Measurements from ENCODE around the gene ITGA7. TPM values are rescaled to one million over a fixed set of nuclear protein-coding genes. Genes with fewer than 3 reads are reported as not detected.

ITGA7 gene
- total RNA-seq, 1 experiment from 2014 or later, result 2.1 TPM

DNA sequence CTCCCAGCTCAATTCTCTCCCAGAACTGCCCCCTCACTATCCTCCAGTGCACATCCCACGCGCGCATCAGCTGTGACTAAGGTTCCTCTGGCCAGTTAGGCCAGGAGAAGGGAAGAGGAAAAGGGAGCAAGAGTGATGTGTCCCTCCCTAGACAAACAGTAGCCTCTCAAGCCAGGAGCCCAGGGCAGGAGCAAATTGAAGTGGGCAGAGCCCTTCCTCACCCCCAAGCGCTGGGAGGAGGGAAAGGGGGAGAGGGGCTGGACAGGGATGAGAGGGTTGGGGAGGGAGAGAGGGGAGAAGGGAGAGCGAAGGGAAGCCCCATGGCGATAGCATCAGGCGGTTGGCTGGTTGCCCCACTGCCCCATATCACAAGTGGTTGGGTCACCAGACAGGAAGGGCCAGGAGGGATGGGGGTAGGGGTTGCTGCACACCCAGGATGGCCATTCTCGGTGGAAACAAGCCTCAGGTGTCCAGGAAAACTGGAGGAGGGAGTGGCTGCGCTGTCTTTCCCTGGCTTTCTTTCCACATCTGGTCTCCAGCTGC lies 20.0 kb upstream of the ITGA7 start:
- ChIA-PET CTCF (interaction anchor here (0.7 kb wide), 2 partner anchors 28 to 138 kb away, joined by 3 to 5 read pairs; no protein-coding TSS in a partner anchor), POLR2A (interaction anchor here (1.5 to 2.4 kb wide), 2 partner anchors 11 to 205 kb away, joined by 5 to 11 read pairs; partner anchors contain the start of gene BLOC1S1)
- Mint-ChIP-seq H3K27me3 (ENCODE audit: insufficient read depth, unreplicated experiment) (no peaks in the 10 kb centered on the region), H3K36me3 (ENCODE audit: insufficient read depth, unreplicated experiment) (peaks cover 48% of the 10 kb centered on the region), H3K4me1 (ENCODE audit: insufficient read depth, unreplicated experiment) (peaks cover 22% of the 10 kb centered on the region), H3K9me3 (ENCODE audit: unreplicated experiment) (no peaks in the 10 kb centered on the region), H3K27ac (ENCODE audit: low read depth, unreplicated experiment) (peak overlapping the region; percentile 66), H3K4me3 (ENCODE audit: unreplicated experiment) (peak overlapping the region; percentile 76)
- no peak for TF ChIP-seq CTCF (IDR thresholded peaks at IDR 0.05; ENCODE audit: unreplicated experiment)
- intact Hi-C loops (cut with micrococcal nuclease), result loop anchor here (2.0 kb wide), 1 partner anchor 47 kb away; a partner anchor contains a TSS
- DNase-seq (ENCODE audit: unreplicated experiment), result peak; percentile 43
- BruUV-seq (replicated peaks), result no TSS peak

DNA sequence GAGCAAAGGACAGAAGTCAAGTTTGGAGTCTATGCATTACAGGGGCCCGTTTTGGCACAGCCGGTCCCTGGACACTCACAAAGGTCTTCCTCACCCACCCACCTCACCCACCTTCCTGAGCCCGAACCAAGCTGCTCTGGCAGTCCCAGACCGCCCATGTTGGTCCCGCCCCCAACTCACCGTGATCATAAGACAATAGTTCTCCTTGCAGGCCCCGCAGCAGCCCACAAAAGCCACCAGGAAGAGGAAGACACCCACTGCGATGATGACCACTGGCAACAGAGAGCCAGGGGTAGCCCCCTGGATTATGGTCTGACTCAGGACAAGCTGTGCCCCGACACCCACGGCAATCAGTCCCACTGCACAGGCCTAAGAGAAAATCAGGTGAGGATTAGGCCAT lies 19.3 kb upstream of the ITGA7 start:
- no peak for DNase-seq (ENCODE audit: unreplicated experiment)
- CTCF ChIA-PET, result interaction anchor here (0.7 kb wide), 1 partner anchor 28 kb away, joined by 5 read pairs; no protein-coding TSS in a partner anchor
- Mint-ChIP-seq H3K9me3 (ENCODE audit: unreplicated experiment) (no peaks in the 10 kb centered on the region), H3K4me1 (ENCODE audit: insufficient read depth, unreplicated experiment) (peaks cover 22% of the 10 kb centered on the region), H3K27ac (ENCODE audit: low read depth, unreplicated experiment) (peak overlapping the region; percentile 66), H3K36me3 (ENCODE audit: insufficient read depth, unreplicated experiment) (peaks cover 42% of the 10 kb centered on the region), H3K4me3 (ENCODE audit: unreplicated experiment) (peak overlapping the region; percentile 76), H3K27me3 (ENCODE audit: insufficient read depth, unreplicated experiment) (no peaks in the 10 kb centered on the region)
- no TSS peak for BruUV-seq (replicated peaks)
- POLR2A ChIA-PET, result interaction anchor here (0.5 to 1.5 kb wide), 2 partner anchors 10 to 93 kb away, joined by 3 to 5 read pairs; partner anchors contain the start of gene BLOC1S1
- TF ChIP-seq CTCF (IDR thresholded peaks at IDR 0.05; ENCODE audit: unreplicated experiment), result no peak
- intact Hi-C loops (cut with micrococcal nuclease), result no loop called here

- POLR2A ChIA-PET, result interaction anchor here (1.3 kb wide), 1 partner anchor 208 kb away, joined by 3 read pairs; no protein-coding TSS in a partner anchor
- H3K9me3 Mint-ChIP-seq (ENCODE audit: unreplicated experiment), result no peaks in the 10 kb centered on the region
- BruUV-seq (replicated peaks), result no TSS peak
- H3K27ac Mint-ChIP-seq (ENCODE audit: low read depth, unreplicated experiment), result no peak overlapping the region
- CTCF ChIA-PET, result interaction anchor here (0.6 to 1.8 kb wide), 3 partner anchors 9 to 1326 kb away, joined by 3 to 10 read pairs (median 5); no protein-coding TSS in a partner anchor
- H3K27me3 Mint-ChIP-seq (ENCODE audit: insufficient read depth, unreplicated experiment), result no peaks in the 10 kb centered on the region
- peak overlapping the region; percentile 23 for H3K4me3 Mint-ChIP-seq (ENCODE audit: unreplicated experiment)
- no peak for DNase-seq (ENCODE audit: unreplicated experiment)
- no peak for TF ChIP-seq CTCF (IDR thresholded peaks at IDR 0.05; ENCODE audit: unreplicated experiment)
- peaks cover 42% of the 10 kb centered on the region for H3K36me3 Mint-ChIP-seq (ENCODE audit: insufficient read depth, unreplicated experiment)
- peaks cover 20% of the 10 kb centered on the region for H3K4me1 Mint-ChIP-seq (ENCODE audit: insufficient read depth, unreplicated experiment)
- intact Hi-C loops (cut with micrococcal nuclease), result no loop called here
Observed at GRCh38 chr12:55725556-55725955, 17.9 kb upstream of the ITGA7 start.

DNA sequence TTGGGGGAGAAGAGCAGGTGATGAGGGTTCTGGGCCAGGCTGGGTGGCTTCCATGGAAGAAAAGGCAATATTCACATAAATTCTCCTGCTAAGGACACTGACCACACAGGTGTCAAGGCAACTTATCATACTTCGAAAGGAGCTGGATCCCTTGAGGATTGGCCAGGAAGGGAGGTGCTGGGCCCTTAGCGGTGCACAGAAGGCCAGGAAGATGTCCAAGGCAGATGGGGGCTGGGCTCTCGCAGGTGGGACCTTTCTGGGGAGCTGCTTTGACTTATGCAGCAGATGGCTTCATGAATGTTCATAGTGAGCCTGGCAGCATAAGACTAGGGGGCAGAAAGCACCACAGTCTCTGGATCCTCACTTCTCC lies 17.2 kb upstream of the ITGA7 start:
- Mint-ChIP-seq H3K9me3 (ENCODE audit: unreplicated experiment) (no peaks in the 10 kb centered on the region), H3K27ac (ENCODE audit: low read depth, unreplicated experiment) (no peak overlapping the region), H3K27me3 (ENCODE audit: insufficient read depth, unreplicated experiment) (no peaks in the 10 kb centered on the region), H3K4me1 (ENCODE audit: insufficient read depth, unreplicated experiment) (peaks cover 14% of the 10 kb centered on the region), H3K4me3 (ENCODE audit: unreplicated experiment) (peak overlapping the region; percentile 3), H3K36me3 (ENCODE audit: insufficient read depth, unreplicated experiment) (peaks cover 42% of the 10 kb centered on the region)
- POLR2A ChIA-PET, result interaction anchor here (0.6 to 1.3 kb wide), 3 partner anchors 9 to 1293 kb away, joined by 3 to 5 read pairs (median 3); no protein-coding TSS in a partner anchor
- no peak for TF ChIP-seq CTCF (IDR thresholded peaks at IDR 0.05; ENCODE audit: unreplicated experiment)
- no peak for DNase-seq (ENCODE audit: unreplicated experiment)
- CTCF ChIA-PET, result interaction anchor here (0.6 to 1.8 kb wide), 6 partner anchors 8 to 1325 kb away, joined by 3 to 10 read pairs (median 4); no protein-coding TSS in a partner anchor
- no TSS peak for BruUV-seq (replicated peaks)
- intact Hi-C loops (cut with micrococcal nuclease), result no loop called here

Data from MCF 10A (cell line).